ENCODE results near the gene TUBA1B.

Gene TUBA1B

DNA sequence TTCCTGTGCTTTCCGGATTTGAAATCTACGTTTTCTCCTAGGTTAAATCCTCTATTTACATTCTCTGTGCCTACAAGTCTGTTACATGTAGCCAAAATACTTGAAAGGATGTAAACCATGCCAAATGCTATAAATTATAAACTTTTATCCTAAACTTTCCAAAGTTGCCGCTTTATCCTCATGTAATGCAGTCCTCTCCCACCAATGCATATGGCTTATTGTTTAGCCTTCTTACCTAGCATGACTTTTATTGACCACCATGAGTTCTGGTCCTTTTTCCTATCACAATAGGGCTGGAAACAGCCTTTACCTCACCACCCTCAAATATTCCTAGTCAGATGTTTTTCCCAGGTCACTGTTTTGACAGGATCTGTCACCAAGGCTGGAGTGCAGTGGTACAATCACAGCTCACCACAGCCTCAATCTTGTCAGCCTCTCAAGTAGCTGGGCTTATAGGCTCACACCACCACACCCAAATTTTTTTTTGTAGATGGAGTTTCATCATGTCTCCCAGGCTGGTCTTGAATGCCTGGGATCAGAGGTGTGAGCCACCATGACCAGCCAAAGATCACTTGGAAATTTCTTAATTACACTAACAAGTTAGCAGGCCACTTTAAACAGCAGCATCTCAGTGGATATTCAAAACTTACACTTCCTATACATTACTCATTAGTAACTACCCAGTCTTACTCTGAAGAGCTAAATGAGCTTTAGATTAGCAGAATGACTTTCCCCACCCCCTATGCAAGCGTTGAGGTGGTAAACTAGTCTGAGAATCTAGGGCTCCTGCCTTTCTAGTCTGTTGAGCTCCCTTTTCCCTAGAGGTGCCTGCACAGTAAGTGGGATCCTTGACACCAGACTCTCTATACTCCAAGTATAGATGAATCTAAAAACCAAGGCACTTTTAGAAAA, 4.1 kb downstream of the TUBA1B start:
- DNase-seq, result no peak

DNA sequence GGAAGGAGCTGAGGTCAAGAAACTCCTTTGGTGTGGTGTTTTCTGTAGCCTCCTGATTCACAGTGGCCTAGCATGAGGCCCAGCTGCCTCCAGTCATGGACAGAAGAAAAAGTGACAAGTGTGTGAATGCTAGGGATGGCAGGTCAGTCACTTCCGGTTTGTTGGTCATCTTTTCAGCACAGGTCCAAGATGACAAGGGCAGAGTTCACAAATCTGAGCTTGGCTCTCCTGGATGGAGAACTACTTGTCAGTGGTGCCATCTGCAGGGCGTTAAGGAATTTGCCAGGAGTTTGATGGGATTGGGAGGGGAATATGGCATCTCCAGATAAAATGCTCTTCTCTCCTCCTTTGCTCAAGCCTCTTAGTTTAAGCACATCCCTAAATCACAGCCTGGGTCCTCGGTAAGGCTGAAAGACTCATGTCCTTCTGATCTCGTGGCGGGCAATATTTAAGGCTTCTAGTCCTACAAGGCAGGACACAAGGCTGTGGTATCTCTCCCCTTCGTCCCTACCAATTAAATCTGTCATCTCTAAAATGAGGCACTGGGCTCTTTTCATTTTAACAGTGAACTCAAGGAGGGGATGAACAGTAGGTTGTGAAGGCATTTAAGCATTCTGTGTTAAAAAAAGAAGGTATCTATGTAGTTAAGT, 10.0 kb downstream of the TUBA1B start:
- DNase-seq, result peak; percentile 20

DNA sequence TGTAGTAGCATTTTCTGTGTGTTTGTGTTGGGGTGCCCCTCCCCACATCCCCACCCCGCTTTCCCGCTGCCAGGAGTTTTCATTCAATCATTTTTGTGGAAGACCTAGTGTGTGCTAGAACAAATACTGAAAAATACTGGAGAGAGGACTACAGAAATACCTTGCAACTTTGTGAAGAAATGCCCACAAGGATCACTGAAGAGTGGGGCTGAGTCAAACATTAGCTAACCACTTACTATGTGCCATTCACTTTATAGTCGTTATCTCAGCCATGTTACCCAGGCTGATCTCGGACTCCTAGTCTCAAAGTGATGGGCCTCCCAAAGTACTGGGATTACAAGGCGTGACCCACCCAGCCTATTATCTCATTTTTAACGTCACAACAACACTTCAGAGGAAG, 20.0 kb downstream of the TUBA1B start:
- no peak for DNase-seq

DNA sequence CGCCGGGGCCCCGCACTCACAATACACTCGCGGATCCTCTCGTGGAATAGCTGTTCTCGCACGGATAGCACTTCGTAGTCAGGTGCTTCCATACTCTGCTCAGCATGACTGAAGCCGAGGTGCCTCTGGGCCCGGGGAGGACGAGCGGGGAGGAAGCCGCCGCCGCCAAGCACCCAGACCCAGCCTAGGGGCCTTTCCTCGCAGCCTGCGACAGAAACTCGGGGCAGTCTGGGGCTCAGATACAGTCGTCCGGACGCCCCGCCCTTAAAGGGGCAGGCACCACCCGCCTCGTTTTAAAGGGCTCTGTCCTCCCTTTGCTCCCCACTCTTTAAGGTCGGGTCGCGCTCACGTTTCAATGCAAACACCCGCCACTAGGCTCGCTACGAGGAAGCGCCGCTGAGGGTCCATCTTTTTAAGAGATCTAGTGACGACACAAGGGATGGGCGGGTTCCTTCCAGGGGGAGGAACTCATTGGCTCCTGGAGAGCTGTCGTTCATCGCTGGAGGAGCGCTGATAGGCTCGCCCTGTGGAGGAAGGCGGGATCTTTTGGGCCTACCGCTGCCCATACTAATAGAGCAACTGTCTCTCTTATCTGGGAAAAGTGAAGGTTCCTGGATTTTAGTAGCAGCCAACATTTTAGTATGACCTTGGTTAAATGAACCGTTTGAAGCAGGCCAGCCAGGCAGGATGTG, 20.6 kb downstream of the TUBA1B start, which contains the start of gene LMBR1L:
Gene LMBR1L, minus strand, starts transcription at position 384 of the 692 bp plus-strand sequence. Its CDS starts 292 bp downstream, at position 92.
- peak; percentile 97 for DNase-seq

DNA sequence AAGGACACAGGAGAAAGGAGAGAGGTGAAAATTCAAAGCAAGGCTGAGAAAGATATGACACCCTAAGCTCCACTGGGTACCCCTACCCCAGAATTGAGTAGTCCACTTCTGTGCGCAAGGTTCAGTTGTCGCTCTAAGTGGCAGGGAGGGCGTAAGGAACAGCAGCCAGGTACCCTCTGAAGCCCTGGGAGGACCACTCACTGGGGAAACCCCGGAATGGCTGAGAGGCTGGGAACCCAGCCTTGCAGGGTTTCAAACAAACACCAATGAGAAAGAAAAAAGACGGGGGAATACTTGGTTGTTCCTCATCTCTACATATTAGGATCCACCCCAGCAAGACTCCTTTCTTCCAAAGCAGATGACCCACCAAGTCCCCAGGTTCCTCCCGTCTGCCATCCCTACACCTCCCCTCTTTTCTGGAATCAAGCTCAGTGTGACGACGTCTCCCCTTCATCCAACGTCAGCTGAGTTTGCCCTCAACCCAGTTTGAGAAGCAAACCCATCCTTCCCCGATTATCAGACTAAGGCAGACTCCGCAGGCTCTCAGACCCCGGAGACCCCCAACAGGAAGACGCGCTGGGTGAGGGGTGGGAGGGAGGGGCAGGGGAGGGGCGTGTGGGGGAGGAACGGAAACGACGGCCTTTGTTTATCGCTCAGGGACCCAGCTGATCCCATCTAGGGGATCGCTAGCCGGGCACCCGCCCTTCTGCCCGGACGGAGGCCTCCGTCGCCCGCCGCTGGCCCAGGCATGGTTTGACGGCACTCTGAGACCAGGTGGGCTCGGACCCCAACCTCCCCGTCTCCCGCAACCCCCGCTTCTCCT, 21.3 kb downstream of the TUBA1B start:
- no peak for DNase-seq

DNA sequence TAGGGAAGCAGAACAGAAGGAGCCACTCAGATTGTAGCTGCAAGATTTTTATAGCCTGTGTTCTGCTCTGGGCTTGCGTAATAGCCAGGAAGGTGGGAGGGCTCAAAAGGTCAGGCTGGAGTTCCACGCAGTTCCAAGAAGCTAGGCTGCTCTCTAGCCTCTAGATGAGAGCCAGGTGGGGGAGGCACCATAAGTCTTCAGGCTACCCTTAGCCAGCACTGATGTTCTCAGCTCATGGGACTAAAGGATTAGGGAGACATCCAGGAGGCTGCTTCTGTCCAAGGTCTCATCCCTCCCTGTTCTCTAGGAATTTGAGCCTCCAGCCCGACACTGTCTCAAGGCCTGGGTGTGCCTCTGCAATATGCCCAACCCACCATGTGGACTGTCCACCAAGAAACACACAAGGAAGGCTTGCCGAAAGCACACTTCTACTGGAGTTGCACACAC, 22.2 kb downstream of the TUBA1B start:
- DNase-seq, result no peak

DNA sequence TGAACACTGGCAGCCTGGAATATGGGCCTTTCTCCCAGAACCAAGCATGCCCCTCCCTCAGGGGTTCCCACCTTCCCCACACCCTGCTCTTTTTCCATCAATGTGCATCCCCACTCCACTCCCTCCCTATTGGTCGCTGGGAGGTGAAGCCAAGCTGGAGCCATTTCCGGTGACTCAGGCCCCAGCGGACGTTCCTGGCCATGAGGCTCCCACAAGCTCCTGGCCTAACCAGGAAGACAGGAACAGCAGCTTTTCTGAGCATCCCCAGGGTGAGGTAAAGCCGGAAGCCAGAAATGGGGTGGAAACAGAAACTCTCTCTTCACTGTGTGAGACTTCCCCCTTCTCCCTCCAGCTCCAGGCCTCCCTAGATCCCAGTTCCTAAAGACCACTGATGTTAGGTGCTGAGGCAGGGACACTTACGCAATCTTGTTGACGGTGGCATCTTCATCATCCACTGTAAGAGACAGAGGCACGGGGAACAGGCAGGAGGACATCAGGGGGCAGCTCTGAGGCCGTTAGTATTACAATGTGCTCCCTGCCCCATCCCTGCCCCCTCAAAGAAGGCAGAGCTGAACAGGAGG, 25.6 kb downstream of the TUBA1B start:
- no peak for DNase-seq

DNA sequence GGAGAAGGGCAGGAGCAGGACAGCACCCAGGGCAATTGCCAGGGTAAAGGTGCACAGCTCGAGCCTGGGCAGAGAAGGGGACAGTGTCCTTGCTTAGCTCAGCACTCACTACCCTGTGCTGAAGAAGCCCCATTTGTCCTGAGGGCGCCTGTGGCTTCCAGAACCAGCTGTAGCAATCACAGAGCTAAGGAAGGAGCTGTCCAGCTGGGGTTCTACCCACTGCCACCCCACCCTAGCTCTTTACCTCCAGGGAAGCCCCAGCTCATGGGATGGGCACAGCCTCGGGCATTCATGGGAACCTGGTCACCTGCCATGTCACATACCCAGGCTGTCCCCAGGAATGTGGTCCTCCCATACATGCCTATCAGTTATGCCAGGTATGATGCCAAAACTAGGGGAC, 26.4 kb downstream of the TUBA1B start:
- DNase-seq, result no peak

DNA sequence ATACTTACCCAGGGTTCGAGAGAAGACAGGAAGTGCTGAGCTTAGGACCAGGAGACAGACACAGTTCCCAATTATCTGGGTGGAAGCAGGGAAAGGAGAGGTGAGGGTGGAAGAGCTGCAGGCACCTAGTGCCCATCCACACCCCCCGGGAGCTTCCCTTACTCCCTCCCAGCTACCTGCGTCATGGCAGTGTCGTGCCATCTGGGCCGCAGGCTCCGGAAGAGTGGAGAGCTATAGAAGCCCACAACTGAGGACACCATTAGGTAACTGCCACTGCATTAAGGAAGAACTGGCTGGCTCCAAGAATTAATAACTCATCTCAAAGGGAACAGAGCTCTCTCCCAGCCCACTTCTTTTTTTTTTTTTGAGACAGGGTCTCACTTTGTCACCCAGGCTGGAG, 30.8 kb downstream of the TUBA1B start:
- DNase-seq, result no peak

DNA sequence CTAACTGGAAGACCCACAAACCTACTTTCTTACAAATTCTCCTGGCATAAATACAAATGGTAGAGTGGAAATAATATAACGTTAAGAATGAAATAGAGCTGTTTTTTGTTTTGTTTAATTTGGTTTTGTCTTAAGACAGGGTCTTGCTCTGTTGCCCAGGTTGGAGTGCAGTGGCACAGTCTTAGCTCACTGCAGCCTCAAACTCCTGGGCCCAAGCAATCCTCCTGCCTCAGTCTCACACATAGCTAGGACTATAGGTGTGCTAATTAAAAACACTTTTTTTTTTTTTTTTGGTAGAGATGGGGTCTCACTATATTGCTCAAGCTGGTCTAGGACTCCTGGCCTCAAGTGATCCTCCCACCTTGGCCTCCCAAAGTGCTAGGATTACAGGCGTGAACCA, 32.5 kb downstream of the TUBA1B start:
- no peak for DNase-seq

DNA sequence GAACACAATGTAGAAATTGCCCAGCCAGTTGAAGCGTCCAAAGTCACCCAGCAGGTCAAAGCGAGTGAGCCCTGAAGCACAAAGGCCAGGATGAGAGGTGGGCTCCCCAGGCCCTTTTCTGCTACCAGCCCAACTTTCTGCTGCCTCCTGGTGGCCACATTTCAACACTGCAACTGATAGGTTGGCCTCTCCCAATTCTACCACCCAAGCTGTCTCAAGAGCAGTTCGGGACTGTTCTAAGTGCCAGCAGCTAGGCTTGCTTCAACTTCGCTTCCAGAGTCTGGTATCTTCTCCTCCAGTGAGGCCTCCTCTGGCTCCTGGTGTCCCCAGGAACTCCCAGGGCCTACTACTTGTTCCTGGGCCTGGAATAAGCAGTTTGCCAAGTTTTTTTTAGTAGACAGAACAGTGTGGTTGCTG, 33.2 kb downstream of the TUBA1B start:
- no peak for DNase-seq

DNA sequence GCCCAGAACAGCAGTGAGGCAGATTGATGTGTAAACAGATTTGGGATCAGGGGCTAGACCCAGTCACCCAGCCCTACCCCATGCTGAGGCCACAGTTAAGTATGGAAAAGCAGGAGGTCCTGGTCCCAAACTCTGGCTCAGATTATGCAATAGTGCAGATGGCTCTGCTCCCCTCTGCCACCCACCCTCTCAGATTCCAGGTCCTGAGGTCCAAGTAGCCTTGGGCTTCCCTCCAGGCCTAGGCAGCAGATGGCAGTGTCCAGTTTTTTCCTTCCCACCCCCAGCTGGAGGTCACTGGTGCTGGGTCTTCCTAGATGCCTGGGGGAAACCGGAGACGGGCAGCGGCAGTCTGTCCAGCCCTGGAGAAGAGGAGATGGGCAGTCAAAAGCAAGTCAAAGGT, 33.8 kb downstream of the TUBA1B start:
- DNase-seq, result no peak

DNA sequence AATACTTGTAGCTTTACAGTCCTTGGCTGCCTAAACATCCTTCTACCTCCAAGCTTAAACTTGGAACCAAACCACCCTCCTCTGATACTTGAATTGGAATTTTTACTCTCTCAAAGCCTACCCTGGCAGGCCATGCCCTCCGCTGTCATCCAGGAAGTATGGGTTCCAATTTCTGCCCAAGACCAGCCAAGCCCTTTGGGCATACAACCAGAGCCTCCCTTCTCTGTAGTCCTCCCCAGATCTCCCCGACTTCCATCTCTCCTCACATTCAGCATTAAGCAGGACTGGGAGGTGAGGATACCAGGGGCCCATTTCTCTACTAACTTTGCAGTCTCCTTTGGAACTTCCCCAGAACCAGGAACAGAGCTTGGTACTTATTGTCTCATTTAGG, 36.2 kb downstream of the TUBA1B start:
- no peak for DNase-seq

DNA sequence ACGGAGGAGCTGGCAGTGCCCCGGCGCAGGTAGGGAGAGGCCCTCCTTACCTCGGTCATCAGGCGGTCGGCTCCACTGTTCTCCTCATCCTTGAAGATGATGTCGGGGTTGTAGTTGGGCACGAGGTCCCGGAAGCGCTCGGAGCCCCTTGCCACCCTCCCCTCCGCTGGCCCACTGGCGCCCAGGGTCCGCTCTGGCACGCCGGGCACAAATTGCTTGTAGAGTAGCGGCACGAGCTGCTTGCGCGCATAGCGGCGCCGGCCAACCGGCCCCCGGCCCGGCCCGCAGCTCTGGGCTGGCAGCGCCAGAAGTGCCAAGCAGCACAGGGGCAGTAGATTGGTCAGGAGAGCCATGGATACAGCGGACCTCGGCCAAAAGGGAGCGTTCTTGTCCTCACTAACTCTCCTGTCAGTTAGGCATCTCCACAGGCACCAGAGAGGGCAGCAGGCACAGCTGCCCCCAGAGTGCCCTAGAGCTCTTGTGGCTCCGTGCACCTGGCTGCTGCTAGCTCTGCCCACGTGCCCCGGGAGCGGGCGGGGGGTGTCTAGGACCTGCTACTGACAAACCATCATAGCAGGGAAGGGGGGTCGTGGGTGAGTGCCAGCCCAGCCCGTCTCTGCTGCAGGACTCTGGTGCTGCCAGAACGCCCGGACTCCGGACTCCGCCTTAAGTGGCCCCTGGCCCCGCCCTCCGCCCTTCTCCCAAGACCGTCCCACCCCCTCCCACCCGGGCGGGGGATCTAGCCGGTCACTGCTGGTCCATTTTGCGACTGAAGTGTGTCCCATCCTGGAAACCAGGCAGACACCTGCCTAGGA, 36.8 kb downstream of the TUBA1B start, which contains the start of gene DHH:
Gene DHH, minus strand, starts transcription at position 642 of the 815 bp plus-strand sequence. Its CDS starts 289 bp downstream, at position 353.
- peak; percentile 14 for DNase-seq

DNA sequence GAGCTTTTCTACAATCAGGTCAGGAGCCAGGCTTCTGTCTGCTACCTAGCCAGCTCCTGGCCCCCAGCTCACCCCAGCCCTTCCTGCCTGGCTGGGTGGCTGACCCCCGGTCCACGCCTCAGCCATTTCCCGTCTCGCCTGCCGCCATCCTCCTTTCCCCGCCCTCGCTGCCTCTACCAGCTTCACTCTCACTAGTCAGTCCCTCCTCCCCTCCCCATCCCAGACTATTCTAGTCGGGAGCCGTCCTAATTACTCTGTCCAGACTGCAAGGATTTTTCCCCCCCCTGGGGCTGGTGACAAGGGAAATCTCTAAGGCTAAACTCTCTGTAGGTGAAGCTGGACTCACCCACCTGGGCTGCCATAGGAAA, 37.4 kb downstream of the TUBA1B start:
- DNase-seq, result no peak

DNA sequence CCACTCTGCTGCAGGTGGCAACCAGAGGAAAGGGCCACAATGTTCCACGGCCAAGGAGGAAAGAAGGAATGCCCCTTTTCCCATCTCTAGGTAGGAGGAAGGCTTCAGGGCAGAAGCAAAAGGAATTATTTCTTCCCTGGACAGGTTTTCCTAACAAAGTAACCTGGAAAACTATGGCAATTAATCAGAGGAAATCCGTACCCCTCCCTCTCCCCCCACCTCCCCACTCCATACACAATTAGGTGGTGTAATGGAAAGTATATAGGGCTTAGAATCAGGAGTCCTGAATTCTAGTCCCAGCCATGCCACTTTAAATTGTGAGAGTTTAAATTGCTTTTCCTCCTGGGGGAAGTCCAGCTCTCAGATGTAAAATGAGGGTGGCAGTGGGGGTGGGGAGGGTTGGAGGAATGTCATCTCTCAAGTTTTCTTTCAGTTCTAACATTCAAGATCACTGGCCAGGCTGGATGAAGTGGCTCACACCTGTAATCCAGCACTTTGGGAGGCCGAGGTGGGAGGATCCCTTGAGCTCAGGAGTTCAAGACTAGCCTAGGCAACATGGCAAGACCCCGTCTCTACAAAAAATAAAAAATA, 38.3 kb downstream of the TUBA1B start:
- DNase-seq, result no peak

DNA sequence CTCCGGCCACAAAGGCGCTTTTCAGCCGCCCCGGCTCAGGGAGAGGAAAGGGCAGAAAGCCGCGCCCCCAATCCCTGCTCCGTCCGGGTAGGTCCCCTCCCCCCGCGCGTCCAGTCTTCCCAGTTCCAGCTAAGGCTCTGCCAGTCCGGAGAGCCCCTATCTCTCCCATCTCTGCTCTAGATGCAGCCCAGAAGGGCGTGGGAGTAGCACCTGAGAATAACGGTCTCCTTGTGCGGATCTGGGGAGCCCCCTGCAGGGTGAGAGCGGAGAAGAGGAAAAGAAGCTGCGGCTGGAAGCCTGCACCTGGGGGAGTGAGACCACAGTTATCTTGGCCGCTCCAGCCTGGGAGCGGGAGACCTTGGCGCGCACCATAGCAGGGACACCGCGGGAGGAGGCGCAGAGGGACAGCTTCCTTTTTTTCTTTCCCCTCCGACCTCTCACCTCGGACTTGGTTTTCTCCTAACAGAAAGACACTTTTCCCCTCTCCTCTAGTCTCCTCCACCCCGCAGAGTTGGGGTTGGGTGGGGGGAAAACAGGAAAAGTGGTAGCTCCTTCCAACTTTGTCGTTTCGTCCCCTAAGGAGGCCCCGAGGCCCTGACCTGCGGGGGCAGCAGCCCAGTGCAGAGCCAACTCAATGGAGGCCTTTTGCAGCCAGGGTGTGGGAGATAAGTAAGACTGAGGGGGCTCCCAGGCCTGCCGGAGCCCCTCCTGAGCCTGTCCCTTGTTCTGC, 38.9 kb downstream of the TUBA1B start:
- peak; percentile 14 for DNase-seq

DNA sequence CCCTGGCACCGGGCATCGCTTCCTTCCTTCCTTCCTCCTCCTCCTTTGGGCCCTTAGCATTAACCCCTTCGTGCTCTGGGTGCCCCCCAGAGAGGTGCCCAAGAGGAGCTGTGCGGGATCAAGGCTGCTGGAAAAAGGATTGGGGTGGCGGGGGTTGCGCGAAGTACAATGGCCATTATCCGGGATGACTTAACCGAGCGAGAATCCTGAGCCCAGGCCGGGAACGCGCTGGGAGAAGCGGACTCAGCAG, 39.4 kb downstream of the TUBA1B start:
- no peak for DNase-seq

DNA sequence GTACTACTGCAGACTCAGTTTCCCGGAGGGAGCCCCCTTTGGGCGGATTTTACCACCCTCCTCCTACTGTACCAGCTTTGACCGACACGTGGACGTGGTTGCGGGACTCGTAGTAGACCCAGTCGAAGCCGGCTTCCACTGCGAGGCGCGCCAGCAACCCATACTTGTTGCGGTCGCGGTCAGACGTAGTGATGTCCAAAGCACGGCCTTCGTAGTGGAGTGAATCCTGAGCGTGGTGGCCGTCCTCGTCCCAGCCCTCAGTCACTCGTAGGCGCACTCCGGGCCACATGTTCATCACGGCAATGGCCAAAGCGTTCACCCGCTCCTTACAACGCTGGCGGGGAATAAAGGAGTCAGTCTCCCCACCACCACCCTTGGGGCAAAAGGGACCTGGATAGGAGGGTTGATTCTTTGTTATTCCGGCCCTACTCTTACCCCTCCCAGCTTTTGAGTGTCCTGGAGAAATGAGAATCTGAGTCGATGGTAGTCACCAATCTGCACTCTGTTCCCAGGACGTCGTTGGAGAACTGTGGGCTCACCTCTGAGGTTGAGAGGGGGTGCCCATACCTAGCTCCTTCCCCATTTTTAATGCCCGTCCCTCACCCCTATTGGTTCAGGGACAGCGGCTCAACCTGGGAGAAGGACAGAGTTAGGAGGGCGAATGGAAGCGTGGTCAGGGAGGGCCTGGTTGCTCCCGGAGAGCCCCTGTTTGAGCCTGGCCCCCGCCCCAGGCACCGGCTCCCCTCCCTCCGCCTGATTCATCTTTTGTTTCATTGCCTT, 39.9 kb downstream of the TUBA1B start:
- DNase-seq, result no peak

Data from NCI-H2171 (cell line).